ENCODE data around the gene AMIGO2. TPM values are rescaled to one million over a fixed set of nuclear protein-coding genes. Genes with fewer than 3 reads are reported as not detected.

The AMIGO2 gene
- total RNA-seq, 1 donor from 2014 or later = 1.6 TPM

DNA sequence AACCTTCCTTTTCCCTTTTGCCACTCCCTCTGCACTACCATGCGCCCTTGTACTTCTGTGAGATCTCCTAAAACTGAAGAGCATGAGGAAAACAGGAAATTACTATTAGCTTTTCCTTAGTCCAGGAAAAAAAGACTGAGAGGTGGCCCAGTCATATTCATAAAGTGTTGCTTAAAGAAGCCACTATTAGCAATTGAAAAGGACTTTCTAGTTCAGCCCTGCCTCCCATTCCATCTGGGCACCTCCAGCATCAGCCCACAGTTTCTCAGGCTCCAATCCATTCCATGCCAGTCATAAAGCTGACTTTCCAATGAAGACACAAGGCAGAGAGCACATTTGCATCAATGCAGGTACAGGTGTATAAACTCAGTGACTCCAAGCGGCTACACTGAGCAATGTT lies 19.9 kb upstream of the AMIGO2 start:
- Histone ChIP-seq H3K27me3 (ENCODE audit: control insufficient read depth in 3 of 3, insufficient read depth in 3 of 3, low read length in 3 of 3) (no peaks in the 10 kb centered on the region), H3K4me3 (ENCODE audit: low read length in 3 of 3) (no peak overlapping the region), H3K4me1 (ENCODE audit: control insufficient read depth in 3 of 3, insufficient read depth in 3 of 3, low read length in 3 of 3) (no peaks in the 10 kb centered on the region), H3K9ac (ENCODE audit: low read depth in 1 of 3, low read length in 3 of 3) (no peak overlapping the region), H3K27ac (ENCODE audit: low read depth, low read length) (no peak overlapping the region), H3K9me3 (ENCODE audit: control insufficient read depth in 3 of 3, low read length in 3 of 3) (no peaks in the 10 kb centered on the region), H3K36me3 (ENCODE audit: control insufficient read depth in 3 of 3, insufficient read depth in 3 of 3, low read length in 3 of 3) (no peaks in the 10 kb centered on the region)

DNA sequence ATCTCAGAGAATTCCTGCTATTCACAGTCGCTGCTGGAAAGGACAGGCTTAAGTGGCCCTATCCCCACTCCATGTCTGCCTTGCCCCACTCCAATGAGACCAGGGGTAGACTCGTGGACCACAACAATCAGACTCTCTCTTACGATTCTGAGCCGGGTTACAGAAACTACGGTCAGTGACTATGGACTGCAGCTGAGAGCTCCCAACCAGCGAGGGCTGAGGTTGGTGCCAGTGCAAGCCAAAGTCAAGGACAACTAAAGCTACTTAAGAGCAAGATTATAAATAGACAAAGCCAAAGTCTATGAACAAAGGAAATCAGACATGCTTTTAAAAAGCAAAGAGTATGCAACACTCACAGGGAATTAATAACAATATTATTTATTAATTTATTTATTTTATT lies 18.3 kb upstream of the AMIGO2 start:
- Histone ChIP-seq H3K9ac (ENCODE audit: low read depth in 1 of 3, low read length in 3 of 3) (no peak overlapping the region), H3K27ac (ENCODE audit: low read depth, low read length) (no peak overlapping the region), H3K36me3 (ENCODE audit: control insufficient read depth in 3 of 3, insufficient read depth in 3 of 3, low read length in 3 of 3) (no peaks in the 10 kb centered on the region), H3K27me3 (ENCODE audit: control insufficient read depth in 3 of 3, insufficient read depth in 3 of 3, low read length in 3 of 3) (no peaks in the 10 kb centered on the region), H3K4me1 (ENCODE audit: control insufficient read depth in 3 of 3, insufficient read depth in 3 of 3, low read length in 3 of 3) (no peaks in the 10 kb centered on the region), H3K4me3 (ENCODE audit: low read length in 3 of 3) (no peak overlapping the region), H3K9me3 (ENCODE audit: control insufficient read depth in 3 of 3, low read length in 3 of 3) (no peaks in the 10 kb centered on the region)

DNA sequence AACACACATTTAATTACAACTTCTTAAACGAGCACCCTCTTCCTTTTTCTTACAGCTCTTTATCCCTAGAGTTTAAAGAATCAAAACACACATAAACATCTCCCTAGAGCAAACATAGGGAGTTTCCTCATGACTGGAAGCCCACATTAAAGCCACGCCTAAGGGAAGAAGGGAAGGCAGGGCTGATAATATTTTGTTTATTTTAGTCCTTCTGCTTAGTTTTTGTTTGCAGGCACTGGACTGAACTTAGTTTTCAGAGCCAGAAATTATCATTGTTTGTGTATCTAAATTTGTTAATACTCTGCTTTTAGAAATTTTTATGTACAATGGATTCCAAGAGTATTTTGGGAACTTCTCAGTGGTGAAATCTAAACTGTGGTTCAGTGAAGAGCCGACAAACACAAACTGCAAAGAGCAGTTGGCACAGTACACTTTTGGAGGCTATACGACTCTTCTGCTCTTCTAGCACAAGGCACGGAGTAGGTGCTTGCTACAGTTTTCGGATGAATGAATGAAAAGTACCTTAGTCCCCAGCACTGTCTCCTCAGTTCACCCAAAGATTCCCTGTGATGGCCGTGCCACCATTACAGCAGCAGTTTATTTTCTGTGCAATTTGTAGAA lies 17.6 kb upstream of the AMIGO2 start:
- Histone ChIP-seq H3K9ac (ENCODE audit: low read depth in 1 of 3, low read length in 3 of 3) (no peak overlapping the region), H3K36me3 (ENCODE audit: control insufficient read depth in 3 of 3, insufficient read depth in 3 of 3, low read length in 3 of 3) (no peaks in the 10 kb centered on the region), H3K4me3 (ENCODE audit: low read length in 3 of 3) (no peak overlapping the region), H3K27ac (ENCODE audit: low read depth, low read length) (no peak overlapping the region), H3K27me3 (ENCODE audit: control insufficient read depth in 3 of 3, insufficient read depth in 3 of 3, low read length in 3 of 3) (no peaks in the 10 kb centered on the region), H3K4me1 (ENCODE audit: control insufficient read depth in 3 of 3, insufficient read depth in 3 of 3, low read length in 3 of 3) (no peaks in the 10 kb centered on the region), H3K9me3 (ENCODE audit: control insufficient read depth in 3 of 3, low read length in 3 of 3) (no peaks in the 10 kb centered on the region)

DNA sequence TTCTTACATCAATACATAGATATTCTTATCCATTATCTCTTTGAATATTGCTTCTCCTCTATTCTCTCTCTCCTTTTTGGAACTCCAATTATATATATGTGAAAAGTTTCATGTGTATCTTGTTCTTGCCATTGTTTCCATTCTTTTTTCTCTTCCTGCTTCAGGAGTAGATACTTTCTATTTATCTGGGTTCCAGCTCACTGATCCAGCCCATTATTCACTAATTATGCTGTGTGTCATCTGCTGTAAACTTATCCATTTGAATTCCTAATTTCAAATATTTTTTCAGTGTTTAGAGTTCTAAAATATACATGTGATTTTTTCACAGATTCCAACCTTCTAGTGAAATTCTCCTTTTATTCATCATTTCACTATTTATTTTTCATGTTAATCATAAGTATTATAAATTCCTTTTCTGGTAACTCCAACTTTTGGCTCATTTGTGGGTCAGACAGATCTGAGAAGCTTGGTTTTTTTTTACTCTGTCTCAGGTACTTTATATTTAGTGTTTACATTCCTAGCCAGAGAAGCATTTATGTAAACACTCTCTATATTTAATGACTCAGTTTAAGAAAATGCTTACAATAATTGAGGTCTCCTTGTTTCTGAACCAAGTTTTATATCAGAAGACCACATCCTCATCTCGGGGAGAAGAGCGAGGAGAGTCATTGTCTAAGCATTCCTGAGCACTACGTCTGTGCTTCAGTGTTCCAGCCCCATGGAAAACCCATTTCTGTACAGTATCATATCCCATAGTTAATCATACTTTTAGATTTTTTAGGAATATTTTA lies 15.9 kb upstream of the AMIGO2 start:
- Histone ChIP-seq H3K27ac (ENCODE audit: low read depth, low read length) (no peak overlapping the region), H3K4me3 (ENCODE audit: low read length in 3 of 3) (no peak overlapping the region), H3K9me3 (ENCODE audit: control insufficient read depth in 3 of 3, low read length in 3 of 3) (no peaks in the 10 kb centered on the region), H3K9ac (ENCODE audit: low read depth in 1 of 3, low read length in 3 of 3) (no peak overlapping the region), H3K27me3 (ENCODE audit: control insufficient read depth in 3 of 3, insufficient read depth in 3 of 3, low read length in 3 of 3) (no peaks in the 10 kb centered on the region), H3K36me3 (ENCODE audit: control insufficient read depth in 3 of 3, insufficient read depth in 3 of 3, low read length in 3 of 3) (no peaks in the 10 kb centered on the region), H3K4me1 (ENCODE audit: control insufficient read depth in 3 of 3, insufficient read depth in 3 of 3, low read length in 3 of 3) (no peaks in the 10 kb centered on the region)

DNA sequence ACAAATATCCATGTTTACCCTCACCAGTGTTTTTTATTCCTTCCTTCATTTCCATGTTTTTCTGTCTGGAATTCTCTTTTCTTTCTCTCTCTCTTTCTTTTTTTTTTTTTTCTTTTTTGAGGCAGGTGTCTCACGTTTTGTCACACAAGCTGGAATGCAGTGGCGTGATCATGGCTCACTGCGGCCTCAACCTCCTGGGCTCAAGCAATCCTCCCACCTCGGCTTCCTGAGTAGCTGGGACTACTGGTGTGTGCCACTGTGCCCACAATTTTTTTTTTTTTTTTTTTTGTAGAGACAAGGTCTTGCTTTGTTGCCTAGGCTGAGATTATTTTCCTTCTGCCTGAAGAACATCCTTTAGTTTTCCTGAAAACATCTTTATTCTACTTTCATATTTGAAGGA lies 15.0 kb upstream of the AMIGO2 start:
- Histone ChIP-seq H3K4me3 (ENCODE audit: low read length in 3 of 3) (no peak overlapping the region), H3K27me3 (ENCODE audit: control insufficient read depth in 3 of 3, insufficient read depth in 3 of 3, low read length in 3 of 3) (no peaks in the 10 kb centered on the region), H3K9me3 (ENCODE audit: control insufficient read depth in 3 of 3, low read length in 3 of 3) (peaks cover 0 to 3% (median 0%) of the 10 kb centered on the region in 3 donors), H3K4me1 (ENCODE audit: control insufficient read depth in 3 of 3, insufficient read depth in 3 of 3, low read length in 3 of 3) (no peaks in the 10 kb centered on the region), H3K36me3 (ENCODE audit: control insufficient read depth in 3 of 3, insufficient read depth in 3 of 3, low read length in 3 of 3) (no peaks in the 10 kb centered on the region), H3K27ac (ENCODE audit: low read depth, low read length) (no peak overlapping the region), H3K9ac (ENCODE audit: low read depth in 1 of 3, low read length in 3 of 3) (no peak overlapping the region)

DNA sequence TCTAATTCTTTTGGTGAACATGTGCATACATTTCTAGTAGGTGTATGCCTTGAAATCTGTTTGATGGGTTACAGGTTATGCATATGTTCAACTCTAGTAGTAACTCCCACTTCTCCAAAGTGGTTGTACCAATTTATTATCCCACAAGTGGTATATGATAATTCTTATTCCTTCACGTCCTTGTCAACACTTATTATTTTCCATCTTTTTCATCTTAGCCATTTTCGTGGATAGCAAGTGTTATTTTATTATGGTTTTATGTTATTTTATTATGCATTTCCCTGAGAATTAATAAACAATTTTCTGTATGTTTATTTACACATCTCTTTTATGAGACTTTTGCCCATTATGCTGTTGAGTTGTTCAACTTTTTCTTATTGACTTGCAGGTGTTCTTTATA lies 11.2 kb upstream of the AMIGO2 start:
- Histone ChIP-seq H3K4me3 (ENCODE audit: low read length in 3 of 3) (no peak overlapping the region), H3K9ac (ENCODE audit: low read depth in 1 of 3, low read length in 3 of 3) (no peak overlapping the region), H3K4me1 (ENCODE audit: control insufficient read depth in 3 of 3, insufficient read depth in 3 of 3, low read length in 3 of 3) (no peaks in the 10 kb centered on the region), H3K27me3 (ENCODE audit: control insufficient read depth in 3 of 3, insufficient read depth in 3 of 3, low read length in 3 of 3) (no peaks in the 10 kb centered on the region), H3K27ac (ENCODE audit: low read depth, low read length) (no peak overlapping the region), H3K9me3 (ENCODE audit: control insufficient read depth in 3 of 3, low read length in 3 of 3) (peaks cover 0 to 3% (median 0%) of the 10 kb centered on the region in 3 donors), H3K36me3 (ENCODE audit: control insufficient read depth in 3 of 3, insufficient read depth in 3 of 3, low read length in 3 of 3) (no peaks in the 10 kb centered on the region)

DNA sequence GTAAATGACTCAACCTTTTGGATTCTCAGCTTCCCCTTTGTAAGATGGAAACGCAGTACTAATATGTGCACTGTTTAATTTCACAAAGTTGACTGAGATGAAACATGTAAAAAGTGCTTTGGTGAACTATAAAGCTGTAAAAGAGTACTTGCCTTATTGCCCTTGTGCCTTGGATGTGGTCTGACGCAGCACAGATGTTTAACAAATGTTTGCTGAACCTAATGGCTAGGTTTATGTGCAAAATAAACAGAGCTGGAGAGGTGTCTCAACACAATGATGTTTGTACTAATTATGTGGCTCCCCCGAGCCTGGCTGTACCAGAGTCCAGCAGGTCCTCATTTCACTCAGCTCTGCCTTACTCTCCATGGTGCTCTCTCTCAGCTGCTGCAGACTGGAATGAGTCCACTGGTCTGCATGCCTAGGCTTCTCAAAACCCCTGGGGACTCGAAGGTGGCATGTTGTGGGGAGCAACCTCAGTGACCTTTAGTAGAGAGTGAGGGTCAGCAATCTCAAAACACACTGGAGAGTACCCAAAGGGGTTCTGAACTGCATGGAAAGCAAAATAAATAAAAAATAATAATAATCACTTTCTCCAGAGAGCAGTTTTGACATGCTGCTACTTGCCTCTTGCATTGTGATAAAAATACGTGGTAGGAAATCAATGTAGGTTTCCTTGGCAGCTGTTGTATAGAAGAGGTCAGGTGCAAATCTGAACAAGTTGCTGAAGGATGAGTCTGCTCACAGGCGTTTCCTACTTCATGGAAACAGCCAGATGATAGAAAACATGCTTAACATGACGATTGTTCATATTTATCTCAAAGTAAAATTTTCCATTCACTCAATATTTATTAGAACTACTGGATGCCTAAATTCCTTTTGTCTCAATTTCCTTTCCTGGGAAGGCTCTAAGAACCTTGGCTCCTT lies 8.5 kb upstream of the AMIGO2 start:
- peaks cover 0 to 2% (median 0%) of the 10 kb centered on the region in 3 donors for H3K4me1 ChIP-seq (ENCODE audit: control insufficient read depth in 3 of 3, insufficient read depth in 3 of 3, low read length in 3 of 3)
- H3K4me3 ChIP-seq (ENCODE audit: low read length in 3 of 3) = no peak overlapping the region
- no peaks in the 10 kb centered on the region for H3K36me3 ChIP-seq (ENCODE audit: control insufficient read depth in 3 of 3, insufficient read depth in 3 of 3, low read length in 3 of 3)
- no peak overlapping the region for H3K9ac ChIP-seq (ENCODE audit: low read depth in 1 of 3, low read length in 3 of 3)
- no peak overlapping the region for H3K27ac ChIP-seq (ENCODE audit: low read depth, low read length)
- H3K27me3 ChIP-seq (ENCODE audit: control insufficient read depth in 3 of 3, insufficient read depth in 3 of 3, low read length in 3 of 3) = no peaks in the 10 kb centered on the region
- peaks cover 0 to 3% (median 0%) of the 10 kb centered on the region in 3 donors for H3K9me3 ChIP-seq (ENCODE audit: control insufficient read depth in 3 of 3, low read length in 3 of 3)

DNA sequence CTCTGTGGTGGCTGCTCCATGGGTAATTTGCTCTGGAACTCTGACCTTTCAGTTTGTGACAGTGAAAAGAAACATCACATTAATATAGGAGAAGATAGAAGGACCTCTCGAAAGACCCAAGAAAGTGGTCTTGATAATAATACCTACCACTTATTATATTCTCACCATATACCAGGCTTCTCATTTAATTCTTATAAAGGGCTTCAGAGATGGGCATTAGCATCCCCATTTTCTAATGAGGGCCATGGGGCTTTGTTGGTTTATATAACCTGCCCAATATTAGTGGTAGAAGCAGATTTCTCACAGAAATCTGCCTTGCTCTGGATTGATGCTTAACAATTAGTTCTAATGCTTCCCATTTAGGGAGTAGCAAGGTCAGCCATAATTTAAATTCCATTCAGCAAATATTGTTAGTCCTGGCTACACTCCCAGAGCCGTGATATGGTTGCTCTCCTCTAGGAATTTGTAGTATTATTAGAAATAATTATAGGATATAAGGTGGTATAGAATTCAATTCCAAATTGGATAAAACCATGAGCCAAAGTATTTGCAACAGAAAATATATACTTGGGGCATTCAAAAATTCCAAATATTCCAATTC lies 7.4 kb upstream of the AMIGO2 start:
- Histone ChIP-seq H3K4me3 (ENCODE audit: low read length in 3 of 3) (no peak overlapping the region), H3K27me3 (ENCODE audit: control insufficient read depth in 3 of 3, insufficient read depth in 3 of 3, low read length in 3 of 3) (no peaks in the 10 kb centered on the region), H3K4me1 (ENCODE audit: control insufficient read depth in 3 of 3, insufficient read depth in 3 of 3, low read length in 3 of 3) (peaks cover 0 to 5% (median 3%) of the 10 kb centered on the region in 3 donors), H3K27ac (ENCODE audit: low read depth, low read length) (no peak overlapping the region), H3K9ac (ENCODE audit: low read depth in 1 of 3, low read length in 3 of 3) (no peak overlapping the region), H3K36me3 (ENCODE audit: control insufficient read depth in 3 of 3, insufficient read depth in 3 of 3, low read length in 3 of 3) (no peaks in the 10 kb centered on the region), H3K9me3 (ENCODE audit: control insufficient read depth in 3 of 3, low read length in 3 of 3) (peaks cover 0 to 3% (median 0%) of the 10 kb centered on the region in 3 donors)

DNA sequence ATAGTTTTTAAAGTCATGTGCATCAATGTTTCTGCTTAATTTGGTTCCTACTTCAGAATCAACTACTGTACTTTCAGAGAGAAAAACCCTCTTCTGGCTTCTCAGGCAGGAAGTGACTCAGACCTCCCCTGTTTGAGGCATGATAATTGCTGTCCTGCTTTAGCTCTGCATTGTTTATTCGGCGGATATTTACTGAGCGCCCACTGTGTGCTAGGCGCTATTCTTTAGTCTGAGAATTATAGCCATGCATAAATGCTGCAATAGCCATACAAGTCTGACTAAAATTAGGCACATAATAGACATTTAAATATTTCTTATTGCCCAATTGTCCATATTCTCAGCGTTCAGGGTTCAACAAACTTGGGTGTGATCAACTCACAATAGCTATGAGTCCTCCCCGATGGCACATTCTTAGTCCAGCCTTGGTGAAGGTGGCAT lies 6.1 kb upstream of the AMIGO2 start:
- peaks cover 0 to 3% (median 0%) of the 10 kb centered on the region in 3 donors for H3K9me3 ChIP-seq (ENCODE audit: control insufficient read depth in 3 of 3, low read length in 3 of 3)
- no peak overlapping the region for H3K27ac ChIP-seq (ENCODE audit: low read depth, low read length)
- no peak overlapping the region for H3K9ac ChIP-seq (ENCODE audit: low read depth in 1 of 3, low read length in 3 of 3)
- no peak overlapping the region for H3K4me3 ChIP-seq (ENCODE audit: low read length in 3 of 3)
- H3K36me3 ChIP-seq (ENCODE audit: control insufficient read depth in 3 of 3, insufficient read depth in 3 of 3, low read length in 3 of 3) = no peaks in the 10 kb centered on the region
- no peaks in the 10 kb centered on the region for H3K27me3 ChIP-seq (ENCODE audit: control insufficient read depth in 3 of 3, insufficient read depth in 3 of 3, low read length in 3 of 3)
- H3K4me1 ChIP-seq (ENCODE audit: control insufficient read depth in 3 of 3, insufficient read depth in 3 of 3, low read length in 3 of 3) = peaks cover 3 to 6% (median 4%) of the 10 kb centered on the region in 3 donors
